NCI-H146 treated with DMSO at 0.1 percent for 48 hours (cell line): ENCODE results near the gene TTC31.

Experiments used
- DNase-seq: peaks from one replicate; lab custom pipeline; 2025; ENCODE audit not compliant: unreplicated experiment; lab: John Stamatoyannopoulos, UW

TTC31 gene

GRCh38 chr2:74503506-74504475, 20.9 kb downstream of the TTC31 start:
- DNase-seq = no peak

- no peak for DNase-seq
Observed at GRCh38 chr2:74504591-74504990, 21.7 kb downstream of the TTC31 start.

- DNase-seq = no peak
Observed at GRCh38 chr2:74505448-74506246, 22.8 kb downstream of the TTC31 start.

- peak; percentile 96 for DNase-seq
Observed at GRCh38 chr2:74507145-74507925, 24.5 kb downstream of the TTC31 start, which contains the start of gene PCGF1. Gene PCGF1, minus strand, starts transcription at chr2:74507695. Its CDS starts 27 bp downstream, at chr2:74507668.

GRCh38 chr2:74507926-74508520, 25.1 kb downstream of the TTC31 start:
- DNase-seq = peak; percentile 61

- DNase-seq = no peak
Observed at GRCh38 chr2:74510272-74510671, 27.4 kb downstream of the TTC31 start.

GRCh38 chr2:74511104-74511989, 28.5 kb downstream of the TTC31 start:
- no peak for DNase-seq

- DNase-seq = peak; percentile 12
Observed at GRCh38 chr2:74512744-74513604, 30.1 kb downstream of the TTC31 start.

- peak; percentile 29 for DNase-seq
Observed at GRCh38 chr2:74513605-74514367, 30.9 kb downstream of the TTC31 start.

- DNase-seq = no peak
Observed at GRCh38 chr2:74514368-74515270, 31.7 kb downstream of the TTC31 start, which contains the start of gene TLX2. Gene TLX2, plus strand, starts transcription at chr2:74514450. Its CDS starts 357 bp downstream, at chr2:74514807.

GRCh38 chr2:74515271-74515980, 32.5 kb downstream of the TTC31 start:
- no peak for DNase-seq

- DNase-seq = no peak
Observed at GRCh38 chr2:74515981-74516633, 33.2 kb downstream of the TTC31 start.

GRCh38 chr2:74516650-74517049, 33.8 kb downstream of the TTC31 start:
- no peak for DNase-seq

GRCh38 chr2:74522516-74522915, 39.6 kb downstream of the TTC31 start:
- no peak for DNase-seq

- DNase-seq = no peak
Observed at GRCh38 chr2:74524005-74524404, 41.1 kb downstream of the TTC31 start.
